ENCODE results near the gene OSBPL5. TPM values are rescaled to one million over a fixed set of nuclear protein-coding genes. Genes with fewer than 3 reads are reported as not detected.
A peak's percentile ranks its signal among the peaks of the same experiment; 100 is the strongest.

Gene OSBPL5
- total and polyA plus RNA-seq, 9 of the 15 experiments (the other 6 are each of a cell fraction or from before 2014, with no cell fraction given), result 0.06 to 14.8 (median 3.2) TPM

DNA sequence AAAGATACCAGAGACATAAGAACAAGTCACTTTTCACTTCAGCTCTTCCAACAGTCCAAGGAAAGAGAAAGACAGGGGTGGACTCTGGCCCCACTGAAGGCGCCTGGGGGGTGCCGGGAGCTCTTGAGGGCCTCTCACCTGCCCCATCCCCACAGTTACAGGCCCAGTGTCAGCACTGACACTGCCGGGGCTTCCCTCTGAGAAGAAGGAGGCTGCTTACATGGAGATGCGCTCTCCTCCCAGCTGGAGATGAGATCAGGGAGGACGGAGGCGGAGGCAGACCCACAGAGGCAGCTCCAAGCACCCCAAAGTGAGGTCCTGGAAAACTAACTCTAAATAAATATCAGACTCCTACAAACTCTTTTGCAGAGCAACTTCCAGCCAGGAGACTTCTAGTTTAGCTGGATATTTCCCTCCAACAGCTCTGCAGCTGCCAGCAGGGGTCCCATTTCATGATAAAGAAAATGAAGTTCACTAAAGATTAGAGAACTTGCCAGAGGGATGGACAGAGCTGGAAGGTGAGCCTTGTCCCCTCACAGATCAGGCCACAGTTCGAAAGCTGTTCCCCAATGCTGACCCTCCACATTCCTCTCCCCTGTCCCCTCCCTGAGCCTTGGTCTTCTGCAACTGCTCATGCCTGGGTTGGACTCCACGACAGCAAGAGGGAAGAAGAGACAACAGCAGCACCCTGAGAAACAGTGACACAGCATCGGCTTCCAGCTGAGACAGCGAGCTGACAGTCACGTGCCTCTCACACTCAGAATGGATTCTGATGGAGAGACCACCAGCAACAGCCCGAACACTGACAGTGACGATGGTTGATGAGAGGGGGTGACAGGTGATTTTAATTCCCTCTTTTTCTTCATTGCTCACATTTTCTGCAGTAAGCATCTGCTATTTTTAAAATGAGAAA lies 113.7 kb downstream of the OSBPL5 start (continued):
- TF ChIP-seq, protein P1, sequence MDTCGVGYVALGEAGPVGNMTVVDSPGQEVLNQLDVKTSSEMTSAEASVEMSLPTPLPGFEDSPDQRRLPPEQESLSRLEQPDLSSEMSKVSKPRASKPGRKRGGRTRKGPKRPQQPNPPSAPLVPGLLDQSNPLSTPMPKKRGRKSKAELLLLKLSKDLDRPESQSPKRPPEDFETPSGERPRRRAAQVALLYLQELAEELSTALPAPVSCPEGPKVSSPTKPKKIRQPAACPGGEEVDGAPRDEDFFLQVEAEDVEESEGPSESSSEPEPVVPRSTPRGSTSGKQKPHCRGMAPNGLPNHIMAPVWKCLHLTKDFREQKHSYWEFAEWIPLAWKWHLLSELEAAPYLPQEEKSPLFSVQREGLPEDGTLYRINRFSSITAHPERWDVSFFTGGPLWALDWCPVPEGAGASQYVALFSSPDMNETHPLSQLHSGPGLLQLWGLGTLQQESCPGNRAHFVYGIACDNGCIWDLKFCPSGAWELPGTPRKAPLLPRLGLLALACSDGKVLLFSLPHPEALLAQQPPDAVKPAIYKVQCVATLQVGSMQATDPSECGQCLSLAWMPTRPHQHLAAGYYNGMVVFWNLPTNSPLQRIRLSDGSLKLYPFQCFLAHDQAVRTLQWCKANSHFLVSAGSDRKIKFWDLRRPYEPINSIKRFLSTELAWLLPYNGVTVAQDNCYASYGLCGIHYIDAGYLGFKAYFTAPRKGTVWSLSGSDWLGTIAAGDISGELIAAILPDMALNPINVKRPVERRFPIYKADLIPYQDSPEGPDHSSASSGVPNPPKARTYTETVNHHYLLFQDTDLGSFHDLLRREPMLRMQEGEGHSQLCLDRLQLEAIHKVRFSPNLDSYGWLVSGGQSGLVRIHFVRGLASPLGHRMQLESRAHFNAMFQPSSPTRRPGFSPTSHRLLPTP (IDR thresholded peaks at IDR 0.05; ENCODE audit: borderline replicate concordance, extremely low read depth, insufficient read length), result no peak
- TF ChIP-seq, protein P2, sequence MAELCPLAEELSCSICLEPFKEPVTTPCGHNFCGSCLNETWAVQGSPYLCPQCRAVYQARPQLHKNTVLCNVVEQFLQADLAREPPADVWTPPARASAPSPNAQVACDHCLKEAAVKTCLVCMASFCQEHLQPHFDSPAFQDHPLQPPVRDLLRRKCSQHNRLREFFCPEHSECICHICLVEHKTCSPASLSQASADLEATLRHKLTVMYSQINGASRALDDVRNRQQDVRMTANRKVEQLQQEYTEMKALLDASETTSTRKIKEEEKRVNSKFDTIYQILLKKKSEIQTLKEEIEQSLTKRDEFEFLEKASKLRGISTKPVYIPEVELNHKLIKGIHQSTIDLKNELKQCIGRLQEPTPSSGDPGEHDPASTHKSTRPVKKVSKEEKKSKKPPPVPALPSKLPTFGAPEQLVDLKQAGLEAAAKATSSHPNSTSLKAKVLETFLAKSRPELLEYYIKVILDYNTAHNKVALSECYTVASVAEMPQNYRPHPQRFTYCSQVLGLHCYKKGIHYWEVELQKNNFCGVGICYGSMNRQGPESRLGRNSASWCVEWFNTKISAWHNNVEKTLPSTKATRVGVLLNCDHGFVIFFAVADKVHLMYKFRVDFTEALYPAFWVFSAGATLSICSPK (IDR thresholded peaks at IDR 0.05; ENCODE audit: borderline replicate concordance), result no peak
- TF ChIP-seq, protein P3, sequence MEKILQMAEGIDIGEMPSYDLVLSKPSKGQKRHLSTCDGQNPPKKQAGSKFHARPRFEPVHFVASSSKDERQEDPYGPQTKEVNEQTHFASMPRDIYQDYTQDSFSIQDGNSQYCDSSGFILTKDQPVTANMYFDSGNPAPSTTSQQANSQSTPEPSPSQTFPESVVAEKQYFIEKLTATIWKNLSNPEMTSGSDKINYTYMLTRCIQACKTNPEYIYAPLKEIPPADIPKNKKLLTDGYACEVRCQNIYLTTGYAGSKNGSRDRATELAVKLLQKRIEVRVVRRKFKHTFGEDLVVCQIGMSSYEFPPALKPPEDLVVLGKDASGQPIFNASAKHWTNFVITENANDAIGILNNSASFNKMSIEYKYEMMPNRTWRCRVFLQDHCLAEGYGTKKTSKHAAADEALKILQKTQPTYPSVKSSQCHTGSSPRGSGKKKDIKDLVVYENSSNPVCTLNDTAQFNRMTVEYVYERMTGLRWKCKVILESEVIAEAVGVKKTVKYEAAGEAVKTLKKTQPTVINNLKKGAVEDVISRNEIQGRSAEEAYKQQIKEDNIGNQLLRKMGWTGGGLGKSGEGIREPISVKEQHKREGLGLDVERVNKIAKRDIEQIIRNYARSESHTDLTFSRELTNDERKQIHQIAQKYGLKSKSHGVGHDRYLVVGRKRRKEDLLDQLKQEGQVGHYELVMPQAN (IDR thresholded peaks at IDR 0.05; ENCODE audit: borderline replicate concordance), result peak; percentile 71; the same call in 1 of the 2 replicates
- TF ChIP-seq, protein P4, sequence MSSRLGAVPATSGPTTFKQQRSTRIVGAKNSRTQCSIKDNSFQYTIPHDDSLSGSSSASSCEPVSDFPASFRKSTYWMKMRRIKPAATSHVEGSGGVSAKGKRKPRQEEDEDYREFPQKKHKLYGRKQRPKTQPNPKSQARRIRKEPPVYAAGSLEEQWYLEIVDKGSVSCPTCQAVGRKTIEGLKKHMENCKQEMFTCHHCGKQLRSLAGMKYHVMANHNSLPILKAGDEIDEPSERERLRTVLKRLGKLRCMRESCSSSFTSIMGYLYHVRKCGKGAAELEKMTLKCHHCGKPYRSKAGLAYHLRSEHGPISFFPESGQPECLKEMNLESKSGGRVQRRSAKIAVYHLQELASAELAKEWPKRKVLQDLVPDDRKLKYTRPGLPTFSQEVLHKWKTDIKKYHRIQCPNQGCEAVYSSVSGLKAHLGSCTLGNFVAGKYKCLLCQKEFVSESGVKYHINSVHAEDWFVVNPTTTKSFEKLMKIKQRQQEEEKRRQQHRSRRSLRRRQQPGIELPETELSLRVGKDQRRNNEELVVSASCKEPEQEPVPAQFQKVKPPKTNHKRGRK (tag; IDR thresholded peaks at IDR 0.05), result no peak
- TF ChIP-seq ZNF146 (CRISPR knock-in tag; IDR thresholded peaks at IDR 0.05; ENCODE audit: unreplicated experiment), result no peak
- TF ChIP-seq, protein P5, sequence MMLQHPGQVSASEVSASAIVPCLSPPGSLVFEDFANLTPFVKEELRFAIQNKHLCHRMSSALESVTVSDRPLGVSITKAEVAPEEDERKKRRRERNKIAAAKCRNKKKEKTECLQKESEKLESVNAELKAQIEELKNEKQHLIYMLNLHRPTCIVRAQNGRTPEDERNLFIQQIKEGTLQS (IDR thresholded peaks at IDR 0.05), result no peak
- TF ChIP-seq, protein P5 (CRISPR knock-in tag; conservative IDR thresholded peaks at IDR 0.05), result no peak
- no peak for TF ChIP-seq BMI1 (IDR thresholded peaks at IDR 0.05; ENCODE audit: low read length)
- TF ChIP-seq PPARD (CRISPR knock-in tag; IDR thresholded peaks at IDR 0.05), result no peak
- TF ChIP-seq, protein P6, sequence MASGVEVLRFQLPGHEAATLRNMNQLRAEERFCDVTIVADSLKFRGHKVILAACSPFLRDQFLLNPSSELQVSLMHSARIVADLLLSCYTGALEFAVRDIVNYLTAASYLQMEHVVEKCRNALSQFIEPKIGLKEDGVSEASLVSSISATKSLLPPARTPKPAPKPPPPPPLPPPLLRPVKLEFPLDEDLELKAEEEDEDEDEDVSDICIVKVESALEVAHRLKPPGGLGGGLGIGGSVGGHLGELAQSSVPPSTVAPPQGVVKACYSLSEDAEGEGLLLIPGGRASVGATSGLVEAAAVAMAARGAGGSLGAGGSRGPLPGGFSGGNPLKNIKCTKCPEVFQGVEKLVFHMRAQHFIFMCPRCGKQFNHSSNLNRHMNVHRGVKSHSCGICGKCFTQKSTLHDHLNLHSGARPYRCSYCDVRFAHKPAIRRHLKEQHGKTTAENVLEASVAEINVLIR (CRISPR knock-in tag; IDR thresholded peaks at IDR 0.05), result no peak
- no peak for TF ChIP-seq BCL6 (CRISPR knock-in tag; IDR thresholded peaks at IDR 0.05)
- TF ChIP-seq ATF1 (CRISPR knock-in tag; IDR thresholded peaks at IDR 0.05), result no peak
- TF ChIP-seq ATF1 (tag; IDR thresholded peaks at IDR 0.05), result no peak
- no peak for TF ChIP-seq BRD9 (IDR thresholded peaks at IDR 0.05; ENCODE audit: low read depth, partially characterized antibody)
- peak; percentile 75 for TF ChIP-seq RAD51 (IDR thresholded peaks at IDR 0.05; ENCODE audit: borderline replicate concordance, low read depth)
- no peak for TF ChIP-seq MEF2A (IDR thresholded peaks at IDR 0.05; ENCODE audit: control insufficient read depth, low read depth, low read length)
- no peak for TF ChIP-seq CBX5 (IDR thresholded peaks at IDR 0.05; ENCODE audit: borderline replicate concordance, low read depth)
